ENCODE results near the gene RDX.

The RDX gene

DNA sequence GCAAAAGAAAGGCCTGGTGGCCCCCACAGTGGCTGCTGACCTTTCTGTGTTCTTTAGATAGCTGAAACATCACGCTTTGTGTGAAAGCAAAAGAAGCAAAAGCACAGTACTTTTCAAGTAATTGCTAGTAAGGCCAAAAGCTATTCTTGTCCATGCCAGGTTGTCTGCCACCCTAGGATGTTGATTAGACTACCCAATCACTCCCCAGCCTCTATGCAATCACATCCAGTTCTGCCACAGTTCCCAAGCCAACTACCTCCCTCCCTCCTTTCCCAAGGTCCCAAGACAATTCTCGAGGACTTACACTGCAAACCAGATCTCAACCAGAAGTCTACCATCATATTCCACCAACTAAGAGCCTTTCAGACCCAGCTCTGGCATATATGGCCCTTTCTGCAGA lies 46.2 kb downstream of the RDX start:
- TF ChIP-seq CTCF (IDR thresholded peaks at IDR 0.05; ENCODE audit: low read depth, low read length) = no peak
- no peak for DNase-seq (ENCODE audit: extremely low read depth, low read depth)

DNA sequence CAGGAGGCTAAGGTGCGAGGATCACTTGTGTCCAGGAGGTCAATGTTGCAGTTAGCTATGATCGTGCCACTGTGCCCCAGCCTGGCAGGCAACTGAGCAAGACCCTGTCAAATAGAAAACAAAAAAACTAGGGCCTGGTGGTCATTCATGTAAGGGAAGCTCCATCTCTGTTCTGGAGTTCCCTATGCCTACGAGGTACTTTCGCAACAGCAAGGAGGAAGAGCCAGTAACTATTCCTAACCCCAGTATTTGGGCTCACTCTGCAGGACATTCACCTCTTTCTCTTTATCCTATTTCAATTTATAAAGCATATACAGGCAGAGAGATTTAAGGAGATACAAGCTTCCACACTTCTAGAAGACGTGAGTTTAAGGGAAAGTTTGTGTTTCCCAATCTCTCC lies 46.6 kb downstream of the RDX start:
- TF ChIP-seq CTCF (IDR thresholded peaks at IDR 0.05; ENCODE audit: low read depth, low read length) = no peak
- DNase-seq (ENCODE audit: extremely low read depth, low read depth) = no peak

- no peak for DNase-seq (ENCODE audit: extremely low read depth, low read depth)
- TF ChIP-seq CTCF (IDR thresholded peaks at IDR 0.05; ENCODE audit: low read depth, low read length) = peak; percentile 17
These were observed 47.3 kb downstream of the RDX start for GRCh38 chr11:110249066-110249465.

GRCh38 chr11:110243791-110244190 lies 52.6 kb downstream of the RDX start:
- no peak for DNase-seq (ENCODE audit: extremely low read depth, low read depth)
- no peak for TF ChIP-seq CTCF (IDR thresholded peaks at IDR 0.05; ENCODE audit: low read depth, low read length)

DNA sequence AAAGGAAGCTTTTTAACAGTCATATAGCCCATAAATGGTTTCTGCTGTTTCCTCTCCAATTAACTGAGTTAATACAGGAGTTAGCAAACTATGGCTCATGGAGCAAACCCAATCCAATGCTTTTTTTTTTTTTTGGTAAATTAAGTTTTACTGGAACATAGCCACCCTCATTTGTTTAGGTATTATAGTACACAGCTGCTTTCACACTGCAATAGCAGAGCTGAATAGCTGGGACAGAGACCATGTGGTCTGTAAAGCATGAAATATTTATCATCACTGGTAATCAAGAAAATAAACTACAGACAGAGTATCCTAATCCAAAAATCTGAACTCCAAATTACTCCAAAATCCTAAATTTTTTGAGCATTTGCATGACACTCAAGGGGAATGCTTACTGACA lies 53.7 kb downstream of the RDX start:
- DNase-seq (ENCODE audit: extremely low read depth, low read depth) = peak; percentile 7
- no peak for TF ChIP-seq CTCF (IDR thresholded peaks at IDR 0.05; ENCODE audit: low read depth, low read length)

- no peak for DNase-seq (ENCODE audit: extremely low read depth, low read depth)
- no peak for TF ChIP-seq CTCF (IDR thresholded peaks at IDR 0.05; ENCODE audit: low read depth, low read length)
These were observed 54.2 kb downstream of the RDX start for GRCh38 chr11:110242188-110242587.

DNA sequence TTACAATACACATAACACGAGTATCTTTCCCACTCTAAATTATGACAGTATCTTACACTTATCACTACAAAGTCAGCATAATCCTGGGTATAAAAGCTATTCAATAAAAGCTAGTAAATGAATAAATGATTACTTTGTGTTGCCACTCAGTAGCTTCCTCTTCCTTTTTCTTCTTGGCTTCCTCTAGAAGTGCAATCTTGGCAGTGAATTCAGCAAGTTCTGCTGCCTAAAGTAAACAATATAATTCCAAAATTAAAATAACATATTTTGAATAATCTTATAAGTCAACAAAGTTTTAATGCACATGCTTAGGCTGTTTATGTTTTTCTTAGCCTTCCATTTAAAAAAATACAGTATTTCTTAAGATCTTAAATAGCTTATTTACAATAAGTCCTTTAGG lies 60.4 kb downstream of the RDX start:
- TF ChIP-seq CTCF (IDR thresholded peaks at IDR 0.05; ENCODE audit: low read depth, low read length) = no peak
- no peak for DNase-seq (ENCODE audit: extremely low read depth, low read depth)
